ENCODE results near the gene ITGB5.
"Not testable (repeated sequence)": the region's sequence is repeated elsewhere in the genome, so short reads cannot be mapped to it uniquely, and the experiment has no call there.

ITGB5 gene

GRCh38 chr3:124834723-124835718 is 52.1 kb downstream of the ITGB5 start:
- peak; percentile 54 for DNase-seq

GRCh38 chr3:124833710-124834332 is 53.3 kb downstream of the ITGB5 start:
- DNase-seq, result no peak

- no peak for DNase-seq
These were observed 54.1 kb downstream of the ITGB5 start for GRCh38 chr3:124832782-124833709.

GRCh38 chr3:124831628-124832199 is 55.5 kb downstream of the ITGB5 start:
- no peak for DNase-seq

- DNase-seq, result no peak
These were observed 57.2 kb downstream of the ITGB5 start for GRCh38 chr3:124829819-124830554.

GRCh38 chr3:124829178-124829818 is 57.9 kb downstream of the ITGB5 start:
- DNase-seq, result no peak

GRCh38 chr3:124827476-124828206 is 59.5 kb downstream of the ITGB5 start:
- DNase-seq, result not testable (repeated sequence)

GRCh38 chr3:124826703-124827102 is 60.5 kb downstream of the ITGB5 start:
- DNase-seq, result no peak

GRCh38 chr3:124824286-124824915 is 62.8 kb downstream of the ITGB5 start:
- no peak for DNase-seq

GRCh38 chr3:124823648-124824047 is 63.5 kb downstream of the ITGB5 start:
- no peak for DNase-seq

GRCh38 chr3:124823206-124823605 is 64.0 kb downstream of the ITGB5 start:
- DNase-seq, result no peak

- DNase-seq, result no peak
These were observed 65.8 kb downstream of the ITGB5 start for GRCh38 chr3:124821356-124821755.

- DNase-seq, result no peak
These were observed 68.6 kb downstream of the ITGB5 start for GRCh38 chr3:124818398-124819091.

GRCh38 chr3:124817079-124817478 is 70.1 kb downstream of the ITGB5 start:
- DNase-seq, result no peak

- DNase-seq, result no peak
These were observed 71.0 kb downstream of the ITGB5 start for GRCh38 chr3:124816206-124816605.

GRCh38 chr3:124815781-124816180 is 71.4 kb downstream of the ITGB5 start:
- no peak for DNase-seq

GRCh38 chr3:124814620-124815421 is 72.3 kb downstream of the ITGB5 start:
- DNase-seq, result no peak

- no peak for DNase-seq
These were observed 73.6 kb downstream of the ITGB5 start for GRCh38 chr3:124813541-124813940.

Data from stimulated activated CD8-positive, alpha-beta memory T cell treated with anti-CD3 and anti-CD28 coated beads, Interleukin-4, amount 100 ng/mL, for 48 hours (primary cell).